B cell (primary cell): ENCODE results near the gene PRKN.

Experiments used
- CTCF ChIP-seq: fragments of 200-600 bp; IDR thresholded peaks from one replicate; pipeline ENCODE4 v1.8.0; 2022; ENCODE audit warnings: antibody characterized with exemption, mild to moderate bottlenecking
- EZH2 ChIP-seq: IDR thresholded peaks from 2 replicates; pipeline ENCODE4 v1.6.1; 2012; ENCODE audit warnings: borderline replicate concordance, low read depth, mild to moderate bottlenecking, moderate library complexity, low read length; ENCODE audit not compliant: insufficient read depth, poor library complexity, severe bottlenecking

DNA sequence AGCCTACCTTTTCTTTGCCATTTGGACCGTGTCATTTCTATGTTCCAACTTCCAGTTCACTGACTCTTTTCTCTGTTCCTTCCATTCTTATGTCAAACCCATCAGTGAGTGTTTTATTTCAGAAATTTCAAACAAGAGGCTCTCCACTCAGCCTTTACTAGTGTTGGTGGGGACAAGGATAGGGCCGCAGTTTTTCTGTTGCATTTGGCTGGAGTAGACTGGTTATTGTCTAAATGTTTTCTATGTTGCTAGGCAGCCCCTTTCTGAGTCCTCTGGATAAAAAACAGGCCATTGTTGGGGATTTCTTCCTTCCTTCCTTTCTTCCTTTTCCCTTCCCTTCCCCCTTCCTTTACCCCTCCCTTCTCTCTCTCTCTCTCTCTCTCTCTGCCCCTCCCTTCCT lies 288.6 kb downstream of the PRKN start:
- TF ChIP-seq CTCF: no peak
- TF ChIP-seq EZH2: no peak
